Measurements from ENCODE around the gene PCDH10.

The PCDH10 gene

GRCh38 chr4:133148690-133149363 lies at the start of gene PCDH10:
Gene PCDH10 (plus strand): TSS chr4:133149294. CDS start chr4:133150141, 847 bp downstream.
- peak; percentile 87 to 92 for DNase-seq

- DNase-seq = no peak
These were observed 47.1 kb upstream of the PCDH10 start for GRCh38 chr4:133102043-133102442.

GRCh38 chr4:133102612-133103409 lies 46.3 kb upstream of the PCDH10 start:
- no peak for DNase-seq

GRCh38 chr4:133112641-133113040 lies 36.5 kb upstream of the PCDH10 start:
- no peak for DNase-seq

- DNase-seq = no peak
These were observed 24.3 kb upstream of the PCDH10 start for GRCh38 chr4:133124746-133125145.

GRCh38 chr4:133127500-133127899 lies 21.6 kb upstream of the PCDH10 start:
- DNase-seq = no peak

- no peak for DNase-seq
These were observed 19.9 kb upstream of the PCDH10 start for GRCh38 chr4:133129237-133129636.

- no peak for DNase-seq
These were observed 18.9 kb upstream of the PCDH10 start for GRCh38 chr4:133130171-133130570.

GRCh38 chr4:133131829-133132460 lies 17.1 kb upstream of the PCDH10 start:
- DNase-seq = no peak

GRCh38 chr4:133136833-133137232 lies 12.3 kb upstream of the PCDH10 start:
- no peak for DNase-seq

GRCh38 chr4:133137571-133137970 lies 11.5 kb upstream of the PCDH10 start:
- no peak for DNase-seq

- no peak for DNase-seq
These were observed 5.2 kb upstream of the PCDH10 start for GRCh38 chr4:133143775-133144430.

GRCh38 chr4:133145241-133145640 lies 3.9 kb upstream of the PCDH10 start:
- DNase-seq = no peak

- DNase-seq = no peak
These were observed 3.1 kb upstream of the PCDH10 start for GRCh38 chr4:133145758-133146573.

GRCh38 chr4:133146574-133147241 lies 2.4 kb upstream of the PCDH10 start:
- peak; percentile 21 to 51 for DNase-seq

GRCh38 chr4:133147286-133147821 lies 1.7 kb upstream of the PCDH10 start:
- no peak for DNase-seq

GRCh38 chr4:133147921-133148689 lies 989 bp upstream of the PCDH10 start:
- peak in 1 of 2 experiments; percentile 33 for DNase-seq

- no peak for DNase-seq
These were observed 236 bp downstream of the PCDH10 start for GRCh38 chr4:133149364-133149695.

- no peak for DNase-seq
These were observed 908 bp downstream of the PCDH10 start for GRCh38 chr4:133149932-133150471.

All from NCI-H446 (cell line).